IPS-15b (cell line): ENCODE data around the gene IGF2BP3.
"Not testable (repeated sequence)": the region's sequence is repeated elsewhere in the genome, so short reads cannot be mapped to it uniquely, and the experiment has no call there.

ENCODE experiments used
- H3K27me3 ChIP-seq: one replicate; pipeline ENCODE4 v1.6.1; 2013; ENCODE audit warnings: low read length; ENCODE audit not compliant: control insufficient read depth, insufficient read depth
- H3K36me3 ChIP-seq: one replicate; pipeline ENCODE4 v1.6.1; 2013; ENCODE audit warnings: low read length; ENCODE audit not compliant: control insufficient read depth, insufficient read depth
- H3K4me1 ChIP-seq: one replicate; pipeline ENCODE4 v1.6.1; 2013; ENCODE audit warnings: mild to moderate bottlenecking, low read length; ENCODE audit not compliant: control insufficient read depth, insufficient read depth
- H3K4me3 ChIP-seq: one replicate; pipeline ENCODE4 v1.5.1; 2013; ENCODE audit warnings: low read depth, low read length
- H3K9ac ChIP-seq: one replicate; pipeline ENCODE4 v1.6.1; 2013; ENCODE audit warnings: low read depth, mild to moderate bottlenecking, low read length
- H3K9me3 ChIP-seq: one replicate; pipeline ENCODE4 v1.6.1; 2013; ENCODE audit warnings: mild to moderate bottlenecking, low read length; ENCODE audit not compliant: control insufficient read depth, insufficient read depth

Gene IGF2BP3

GRCh38 chr7:23470330-23471105, at the start of gene IGF2BP3:
TSS of gene IGF2BP3 (minus strand) at chr7:23470491. CDS start at chr7:23470110, 381 bp downstream.
- H3K9me3 ChIP-seq = no peaks in the 10 kb centered on the region
- peaks cover 3% of the 10 kb centered on the region for H3K4me1 ChIP-seq
- peak within 1 kb of the TSS; percentile 97 for H3K4me3 ChIP-seq
- H3K27me3 ChIP-seq = no peaks in the 10 kb centered on the region
- peak within 1 kb of the TSS; percentile 94 for H3K9ac ChIP-seq
- H3K36me3 ChIP-seq = no peaks in the 10 kb centered on the region

GRCh38 chr7:23514755-23515154, 44.5 kb upstream of the IGF2BP3 start:
- H3K9me3 ChIP-seq = no peaks in the 10 kb centered on the region
- no peaks in the 10 kb centered on the region for H3K4me1 ChIP-seq
- H3K9ac ChIP-seq = no peak overlapping the region
- peaks cover 60% of the 10 kb centered on the region for H3K36me3 ChIP-seq
- H3K27me3 ChIP-seq = no peaks in the 10 kb centered on the region
- no peak overlapping the region for H3K4me3 ChIP-seq

GRCh38 chr7:23513746-23514145, 43.5 kb upstream of the IGF2BP3 start:
- not testable (repeated sequence) for H3K27me3 ChIP-seq, H3K9ac ChIP-seq, H3K9me3 ChIP-seq, H3K4me3 ChIP-seq, H3K4me1 ChIP-seq
- H3K36me3 ChIP-seq = peaks cover 61% of the 10 kb centered on the region

- H3K36me3 ChIP-seq = no peaks in the 10 kb centered on the region
- no peak overlapping the region for H3K4me3 ChIP-seq
- no peaks in the 10 kb centered on the region for H3K9me3 ChIP-seq
- no peak overlapping the region for H3K9ac ChIP-seq
- no peaks in the 10 kb centered on the region for H3K27me3 ChIP-seq
- no peaks in the 10 kb centered on the region for H3K4me1 ChIP-seq
These were observed 23.7 kb upstream of the IGF2BP3 start for GRCh38 chr7:23494009-23494408.

GRCh38 chr7:23491502-23491901, 21.2 kb upstream of the IGF2BP3 start:
- Histone ChIP-seq H3K4me3 (peak overlapping the region; percentile 61), H3K9me3 (no peaks in the 10 kb centered on the region), H3K9ac (no peak overlapping the region)

GRCh38 chr7:23490357-23491135, 20.3 kb upstream of the IGF2BP3 start:
- Histone ChIP-seq H3K4me1 (no peaks in the 10 kb centered on the region), H3K4me3 (peak overlapping the region; percentile 61), H3K9ac (no peak overlapping the region), H3K9me3 (no peaks in the 10 kb centered on the region), H3K27me3 (no peaks in the 10 kb centered on the region), H3K36me3 (no peaks in the 10 kb centered on the region)

More at GRCh38 chr7:23491502-23491901, 21.2 kb upstream of the IGF2BP3 start:
- H3K27me3 ChIP-seq = no peaks in the 10 kb centered on the region
- H3K36me3 ChIP-seq = no peaks in the 10 kb centered on the region
- no peaks in the 10 kb centered on the region for H3K4me1 ChIP-seq

- not testable (repeated sequence) for H3K36me3 ChIP-seq, H3K9me3 ChIP-seq, H3K9ac ChIP-seq, H3K4me3 ChIP-seq, H3K27me3 ChIP-seq, H3K4me1 ChIP-seq
These were observed 18.4 kb upstream of the IGF2BP3 start for GRCh38 chr7:23488714-23489113.

- no peaks in the 10 kb centered on the region for H3K27me3 ChIP-seq
- no peaks in the 10 kb centered on the region for H3K36me3 ChIP-seq
- no peak overlapping the region for H3K4me3 ChIP-seq
- H3K4me1 ChIP-seq = no peaks in the 10 kb centered on the region
- H3K9ac ChIP-seq = no peak overlapping the region
- H3K9me3 ChIP-seq = no peaks in the 10 kb centered on the region
These were observed 17.4 kb upstream of the IGF2BP3 start for GRCh38 chr7:23487670-23488069.

- no peaks in the 10 kb centered on the region for H3K27me3 ChIP-seq
- H3K4me3 ChIP-seq = no peak overlapping the region
- no peak overlapping the region for H3K9ac ChIP-seq
- peaks cover 4% of the 10 kb centered on the region for H3K4me1 ChIP-seq
- no peaks in the 10 kb centered on the region for H3K9me3 ChIP-seq
- H3K36me3 ChIP-seq = no peaks in the 10 kb centered on the region
These were observed 15.9 kb upstream of the IGF2BP3 start for GRCh38 chr7:23486002-23486773.

GRCh38 chr7:23482686-23483085, 12.4 kb upstream of the IGF2BP3 start:
- Histone ChIP-seq H3K27me3 (no peaks in the 10 kb centered on the region), H3K4me3 (no peak overlapping the region), H3K9me3 (no peaks in the 10 kb centered on the region), H3K36me3 (no peaks in the 10 kb centered on the region), H3K9ac (no peak overlapping the region), H3K4me1 (peaks cover 4% of the 10 kb centered on the region)

GRCh38 chr7:23477962-23478866, 7.9 kb upstream of the IGF2BP3 start:
- no peak overlapping the region for H3K4me3 ChIP-seq
- peaks cover 7% of the 10 kb centered on the region for H3K4me1 ChIP-seq
- H3K9ac ChIP-seq = no peak overlapping the region
- no peaks in the 10 kb centered on the region for H3K9me3 ChIP-seq
- no peaks in the 10 kb centered on the region for H3K36me3 ChIP-seq
- H3K27me3 ChIP-seq = no peaks in the 10 kb centered on the region
